Right renal pelvis (tissue), 4 donors: ENCODE measurements around the gene DENND2A. TPM values are rescaled to one million over a fixed set of nuclear protein-coding genes. Genes with fewer than 3 reads are reported as not detected.
"Not testable (repeated sequence)": the region's sequence is repeated elsewhere in the genome, so short reads cannot be mapped to it uniquely, and the experiment has no call there.

ENCODE experiments used
- DNase-seq, 4 donors: peaks; one replicate each; pipeline ENCODE4 v3.0.0-alpha.2; 2013; ENCODE audit warnings: low read depth in 4 of 4, low spot score in 3 of 4, missing footprints in 1 of 4
- polyA plus RNA-seq, 4 donors: library from polyadenylated mRNA; unstranded; fragments of 120-200 nt; gene quantifications; one replicate each; pipeline ENCODE4 v1.2.1, GENCODE V29; 2013; ENCODE audit not compliant: insufficient read length in 4 of 4

The DENND2A gene, protein sequence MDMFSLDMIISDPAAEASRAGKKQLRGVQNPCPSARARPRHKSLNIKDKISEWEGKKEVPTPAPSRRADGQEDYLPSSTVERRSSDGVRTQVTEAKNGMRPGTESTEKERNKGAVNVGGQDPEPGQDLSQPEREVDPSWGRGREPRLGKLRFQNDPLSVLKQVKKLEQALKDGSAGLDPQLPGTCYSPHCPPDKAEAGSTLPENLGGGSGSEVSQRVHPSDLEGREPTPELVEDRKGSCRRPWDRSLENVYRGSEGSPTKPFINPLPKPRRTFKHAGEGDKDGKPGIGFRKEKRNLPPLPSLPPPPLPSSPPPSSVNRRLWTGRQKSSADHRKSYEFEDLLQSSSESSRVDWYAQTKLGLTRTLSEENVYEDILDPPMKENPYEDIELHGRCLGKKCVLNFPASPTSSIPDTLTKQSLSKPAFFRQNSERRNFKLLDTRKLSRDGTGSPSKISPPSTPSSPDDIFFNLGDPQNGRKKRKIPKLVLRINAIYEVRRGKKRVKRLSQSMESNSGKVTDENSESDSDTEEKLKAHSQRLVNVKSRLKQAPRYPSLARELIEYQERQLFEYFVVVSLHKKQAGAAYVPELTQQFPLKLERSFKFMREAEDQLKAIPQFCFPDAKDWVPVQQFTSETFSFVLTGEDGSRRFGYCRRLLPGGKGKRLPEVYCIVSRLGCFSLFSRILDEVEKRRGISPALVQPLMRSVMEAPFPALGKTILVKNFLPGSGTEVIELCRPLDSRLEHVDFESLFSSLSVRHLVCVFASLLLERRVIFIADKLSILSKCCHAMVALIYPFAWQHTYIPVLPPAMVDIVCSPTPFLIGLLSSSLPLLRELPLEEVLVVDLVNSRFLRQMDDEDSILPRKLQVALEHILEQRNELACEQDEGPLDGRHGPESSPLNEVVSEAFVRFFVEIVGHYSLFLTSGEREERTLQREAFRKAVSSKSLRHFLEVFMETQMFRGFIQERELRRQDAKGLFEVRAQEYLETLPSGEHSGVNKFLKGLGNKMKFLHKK
- 10 to 100 TPM; 38.3 to 42.6 (median 40.2) TPM for polyA plus RNA-seq

- DNase-seq: peak; percentile 69 to 77 (median 70)
Observed at GRCh38 chr7:140640727-140641523, at the start of gene DENND2A. TSS of gene DENND2A (minus strand) at chr7:140640813. CDS start at chr7:140602397, 38,416 bp downstream.

GRCh38 chr7:140689199-140690152 is 48.9 kb upstream of the DENND2A start:
- no peak for DNase-seq

- DNase-seq: no peak
Observed at GRCh38 chr7:140688341-140688740, 47.7 kb upstream of the DENND2A start.

GRCh38 chr7:140686921-140687320 is 46.3 kb upstream of the DENND2A start:
- DNase-seq: no peak

- DNase-seq: no peak
Observed at GRCh38 chr7:140685407-140686087, 44.9 kb upstream of the DENND2A start.

GRCh38 chr7:140684066-140684950 is 43.7 kb upstream of the DENND2A start:
- no peak for DNase-seq

DNA sequence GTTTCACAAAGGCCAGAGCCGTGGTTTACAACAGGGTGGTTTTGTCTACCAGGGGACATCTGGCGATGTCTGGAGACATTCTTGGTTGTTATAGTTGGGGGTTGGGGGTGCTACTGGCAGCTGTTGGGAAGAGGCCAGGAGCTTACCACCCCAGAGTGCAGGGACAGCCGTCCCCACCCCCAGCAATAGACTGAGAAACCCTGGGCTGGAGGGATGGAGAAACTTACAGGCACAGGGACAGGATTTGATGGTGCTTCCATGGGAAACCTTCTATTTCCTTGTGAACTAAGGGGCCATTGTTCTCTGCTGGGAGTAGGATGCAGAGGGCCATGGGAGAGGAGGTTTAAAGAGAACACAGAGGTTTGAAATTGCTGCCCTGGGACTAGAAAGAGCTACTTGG is 43.0 kb upstream of the DENND2A start:
- no peak for DNase-seq

- no peak for DNase-seq
Observed at GRCh38 chr7:140681766-140682165, 41.2 kb upstream of the DENND2A start.

GRCh38 chr7:140680886-140681285 is 40.3 kb upstream of the DENND2A start:
- DNase-seq: no peak

DNA sequence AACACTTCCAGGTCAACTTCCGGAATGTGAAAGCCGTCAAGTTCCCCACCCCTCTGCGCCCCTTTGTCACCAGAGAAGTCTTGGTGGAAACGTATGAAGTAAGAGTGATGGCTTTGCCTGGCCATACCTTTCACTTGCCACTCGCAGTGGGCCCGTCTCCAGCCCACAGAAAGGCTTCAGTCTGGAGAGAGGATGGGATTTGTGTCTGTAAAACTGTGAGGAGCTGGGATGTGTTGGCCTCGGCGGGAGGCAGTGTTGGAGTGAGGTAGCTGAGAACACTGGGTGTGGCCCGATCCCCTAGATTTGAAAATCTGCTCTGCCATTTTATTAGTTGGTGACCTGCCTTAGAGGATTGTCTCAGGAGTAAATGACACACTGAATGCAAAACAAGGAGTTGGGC is 38.6 kb upstream of the DENND2A start:
- DNase-seq: no peak

DNA sequence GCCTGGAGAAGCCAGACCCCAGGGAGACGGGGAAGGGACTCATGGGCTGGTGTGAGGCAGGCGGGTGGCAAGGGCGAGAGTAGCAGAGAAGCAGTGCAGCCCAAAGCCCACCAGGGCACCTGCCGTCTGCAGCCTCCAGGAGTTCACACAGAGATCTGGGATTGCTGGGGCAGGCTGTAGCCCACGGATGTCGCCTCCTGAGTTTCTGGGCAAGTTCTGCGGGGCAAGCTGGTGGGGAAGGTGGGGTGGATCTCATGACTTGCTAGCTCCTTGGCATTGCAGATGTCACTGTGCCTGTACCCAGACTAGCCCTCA is 38.2 kb upstream of the DENND2A start:
- no peak for DNase-seq

DNA sequence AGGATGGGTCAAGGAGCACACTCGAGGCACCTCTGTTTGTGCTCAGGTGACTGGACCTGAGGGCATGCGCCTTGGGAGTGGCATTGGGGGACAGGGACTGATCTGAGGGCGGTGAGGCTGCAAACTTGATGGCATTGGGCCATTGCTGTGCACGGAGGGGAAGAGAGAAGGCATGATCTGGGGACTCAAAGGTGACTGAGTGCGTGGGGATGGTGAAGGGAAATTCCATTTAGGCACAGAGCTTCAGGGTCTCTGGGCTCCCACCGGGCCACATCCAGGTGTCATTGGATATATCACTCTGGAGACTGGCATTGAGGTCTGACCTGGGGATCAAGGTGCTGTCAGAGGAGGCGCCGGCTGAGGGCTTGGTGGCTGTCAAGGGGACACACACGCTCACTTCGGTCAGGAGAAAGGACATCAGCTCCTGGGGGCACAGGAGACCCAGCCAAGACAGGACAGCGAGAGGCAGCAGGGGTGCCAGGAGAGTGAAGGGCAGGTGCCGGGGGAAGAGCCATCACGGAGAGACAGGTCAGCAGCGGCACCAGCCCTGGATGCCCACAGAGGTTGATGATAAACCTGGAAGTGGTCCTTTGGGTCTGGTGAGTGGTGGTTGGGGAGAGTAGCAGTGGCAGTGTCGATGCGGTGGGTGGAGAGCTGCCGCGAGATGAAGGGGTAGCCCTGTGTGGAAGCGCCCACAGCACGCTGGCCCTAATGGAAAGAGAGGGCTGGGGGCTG is 37.6 kb upstream of the DENND2A start:
- DNase-seq: no peak

GRCh38 chr7:140677496-140677895 is 36.9 kb upstream of the DENND2A start:
- DNase-seq: no peak

GRCh38 chr7:140676956-140677355 is 36.3 kb upstream of the DENND2A start:
- not testable (repeated sequence) for DNase-seq

- DNase-seq: no peak
Observed at GRCh38 chr7:140676306-140676705, 35.7 kb upstream of the DENND2A start.

DNA sequence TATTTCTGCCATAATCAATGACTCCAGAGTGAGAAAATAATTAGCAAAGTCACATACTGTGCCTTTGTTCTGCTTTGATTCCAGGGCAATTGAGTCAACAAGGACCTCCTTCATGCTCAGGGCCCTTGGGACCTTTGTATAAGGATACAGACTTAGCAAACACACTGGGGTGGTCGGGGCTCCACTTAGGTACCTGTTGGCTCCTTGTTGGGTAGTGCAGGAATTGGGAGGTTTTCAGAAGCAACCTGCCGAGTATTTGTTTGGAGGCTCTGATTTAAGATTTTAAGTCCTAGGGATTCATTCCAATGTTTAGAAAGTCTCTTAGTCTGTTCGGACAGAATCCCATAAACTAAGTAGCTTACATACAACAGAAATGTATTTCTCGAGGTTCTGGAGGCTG is 35.1 kb upstream of the DENND2A start:
- DNase-seq: no peak
